Glutamatergic neuron (in vitro differentiated cells): ENCODE measurements around the gene LAMB1. TPM values are rescaled to one million over a fixed set of nuclear protein-coding genes. Genes with fewer than 3 reads are reported as not detected.

Experiments
- DNase-seq: peaks from one replicate; pipeline ENCODE4 v3.0.0; 2022
- H3K27ac Mint-ChIP-seq: one replicate; pipeline ENCODE4 v1.8.0; 2020; ENCODE audit warnings: mild to moderate bottlenecking, mixed read lengths, inconsistent platforms; ENCODE audit not compliant: unreplicated experiment
- H3K27me3 Mint-ChIP-seq: one replicate; pipeline ENCODE4 v1.8.0; 2020; ENCODE audit warnings: mild to moderate bottlenecking, moderate library complexity, mixed read lengths, inconsistent platforms; ENCODE audit not compliant: unreplicated experiment
- H3K36me3 Mint-ChIP-seq: one replicate; pipeline ENCODE4 v1.8.0; 2020; ENCODE audit warnings: mild to moderate bottlenecking, mixed read lengths, inconsistent platforms; ENCODE audit not compliant: unreplicated experiment
- H3K4me1 Mint-ChIP-seq: one replicate; pipeline ENCODE4 v1.8.0; 2020; ENCODE audit warnings: mild to moderate bottlenecking, low read depth, mixed read lengths, inconsistent platforms; ENCODE audit not compliant: unreplicated experiment
- H3K4me3 Mint-ChIP-seq: one replicate; pipeline ENCODE4 v1.8.0; 2020; ENCODE audit warnings: mild to moderate bottlenecking, mixed read lengths, inconsistent platforms; ENCODE audit not compliant: unreplicated experiment
- H3K9me3 Mint-ChIP-seq: one replicate; pipeline ENCODE4 v1.8.0; 2020; ENCODE audit warnings: mild to moderate bottlenecking, moderate library complexity, mixed read lengths, inconsistent platforms; ENCODE audit not compliant: unreplicated experiment
- total RNA-seq: library from RNA; stranded (reverse); fragmentation: NEBNext Ultra II Directional; extraction: Animal tissue kit (Norgen Biotek cat#: 25700); gene quantifications from one replicate; pipeline ENCODE4 v1.2.1, GENCODE V29; 2021; ENCODE audit not compliant: unreplicated experiment
- TF ChIP-seq, protein P1 (sequence below): fragments of 200-600 bp; sonication (generic); IDR thresholded peaks from one replicate; pipeline ENCODE4 v1.5.0; 2021; ENCODE audit not compliant: partially characterized antibody, unreplicated experiment

The LAMB1 gene
- total RNA-seq, 1 donor from 2014 or later, result 326 TPM

DNA sequence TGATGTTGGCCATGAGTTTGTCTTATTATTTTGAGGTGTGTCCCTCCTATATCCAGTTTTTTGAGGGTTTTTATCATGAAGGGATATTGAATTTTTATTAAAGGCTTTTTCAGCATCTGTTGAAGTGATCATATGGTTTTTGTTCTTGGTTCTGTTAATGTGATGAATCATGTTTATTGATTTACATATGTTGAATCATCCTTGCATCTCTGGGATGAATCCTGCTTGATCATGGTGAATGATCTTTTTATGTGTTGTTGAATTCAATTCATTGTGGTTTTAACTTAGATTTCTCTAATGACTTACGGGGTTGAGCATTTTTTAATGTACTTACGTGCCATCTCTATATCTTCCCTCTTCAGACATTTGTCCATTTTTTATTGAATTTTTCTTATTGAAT is 89.1 kb downstream of the LAMB1 start:
- Mint-ChIP-seq H3K27ac (peak overlapping the region; percentile 77), H3K27me3 (no peaks in the 10 kb centered on the region), H3K4me1 (peaks cover 14% of the 10 kb centered on the region), H3K36me3 (peaks cover 5% of the 10 kb centered on the region), H3K9me3 (no peaks in the 10 kb centered on the region), H3K4me3 (no peak overlapping the region)
- TF ChIP-seq, protein P1, sequence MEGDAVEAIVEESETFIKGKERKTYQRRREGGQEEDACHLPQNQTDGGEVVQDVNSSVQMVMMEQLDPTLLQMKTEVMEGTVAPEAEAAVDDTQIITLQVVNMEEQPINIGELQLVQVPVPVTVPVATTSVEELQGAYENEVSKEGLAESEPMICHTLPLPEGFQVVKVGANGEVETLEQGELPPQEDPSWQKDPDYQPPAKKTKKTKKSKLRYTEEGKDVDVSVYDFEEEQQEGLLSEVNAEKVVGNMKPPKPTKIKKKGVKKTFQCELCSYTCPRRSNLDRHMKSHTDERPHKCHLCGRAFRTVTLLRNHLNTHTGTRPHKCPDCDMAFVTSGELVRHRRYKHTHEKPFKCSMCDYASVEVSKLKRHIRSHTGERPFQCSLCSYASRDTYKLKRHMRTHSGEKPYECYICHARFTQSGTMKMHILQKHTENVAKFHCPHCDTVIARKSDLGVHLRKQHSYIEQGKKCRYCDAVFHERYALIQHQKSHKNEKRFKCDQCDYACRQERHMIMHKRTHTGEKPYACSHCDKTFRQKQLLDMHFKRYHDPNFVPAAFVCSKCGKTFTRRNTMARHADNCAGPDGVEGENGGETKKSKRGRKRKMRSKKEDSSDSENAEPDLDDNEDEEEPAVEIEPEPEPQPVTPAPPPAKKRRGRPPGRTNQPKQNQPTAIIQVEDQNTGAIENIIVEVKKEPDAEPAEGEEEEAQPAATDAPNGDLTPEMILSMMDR, result no peak
- DNase-seq, result no peak

DNA sequence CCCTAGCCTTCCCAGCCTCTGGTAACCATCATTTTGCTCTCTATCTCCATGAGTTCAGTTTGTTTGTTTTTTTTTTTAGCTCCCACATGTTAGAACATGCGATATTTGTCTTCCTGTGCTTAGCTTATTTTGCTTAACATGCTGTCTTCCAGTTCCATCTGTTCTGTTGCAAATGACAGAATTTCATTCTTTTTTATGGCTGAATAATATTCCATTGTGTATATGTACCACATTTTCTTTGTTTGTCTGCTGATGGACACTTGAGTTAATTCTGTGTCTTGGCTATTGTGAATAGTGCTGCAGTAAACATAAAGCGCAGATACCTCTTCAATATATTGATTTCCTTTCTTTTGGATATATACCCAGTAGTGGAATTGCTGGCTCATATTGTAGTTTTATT is 91.0 kb downstream of the LAMB1 start:
- no peak for DNase-seq
- Mint-ChIP-seq H3K27me3 (no peaks in the 10 kb centered on the region), H3K9me3 (no peaks in the 10 kb centered on the region), H3K27ac (no peak overlapping the region), H3K4me3 (no peak overlapping the region), H3K36me3 (peaks cover 5% of the 10 kb centered on the region), H3K4me1 (peaks cover 7% of the 10 kb centered on the region)
- TF ChIP-seq, protein P1, result no peak

DNA sequence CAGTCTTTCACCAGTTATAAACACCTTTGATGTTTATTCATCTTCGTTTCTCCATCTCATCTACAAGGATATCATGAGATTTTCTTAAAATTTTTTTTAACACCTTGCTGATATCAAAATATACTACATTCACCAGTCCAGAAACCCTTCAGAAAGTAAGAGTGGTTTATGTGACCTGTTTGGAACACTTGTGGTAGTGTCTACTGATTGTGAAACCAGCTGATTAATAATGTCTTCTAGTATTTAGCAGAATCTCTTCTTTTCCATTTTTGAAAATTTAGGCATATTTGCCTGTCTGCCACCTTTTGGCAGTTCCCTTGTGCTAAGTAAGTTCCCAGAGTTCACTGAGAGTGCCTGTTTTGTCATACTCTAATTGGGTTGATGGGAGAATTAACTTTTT is 93.5 kb downstream of the LAMB1 start:
- DNase-seq, result no peak
- peaks cover 5% of the 10 kb centered on the region for H3K36me3 Mint-ChIP-seq
- H3K4me3 Mint-ChIP-seq, result no peak overlapping the region
- peaks cover 10% of the 10 kb centered on the region for H3K4me1 Mint-ChIP-seq
- TF ChIP-seq, protein P1, result no peak
- no peaks in the 10 kb centered on the region for H3K9me3 Mint-ChIP-seq
- H3K27ac Mint-ChIP-seq, result no peak overlapping the region
- no peaks in the 10 kb centered on the region for H3K27me3 Mint-ChIP-seq

DNA sequence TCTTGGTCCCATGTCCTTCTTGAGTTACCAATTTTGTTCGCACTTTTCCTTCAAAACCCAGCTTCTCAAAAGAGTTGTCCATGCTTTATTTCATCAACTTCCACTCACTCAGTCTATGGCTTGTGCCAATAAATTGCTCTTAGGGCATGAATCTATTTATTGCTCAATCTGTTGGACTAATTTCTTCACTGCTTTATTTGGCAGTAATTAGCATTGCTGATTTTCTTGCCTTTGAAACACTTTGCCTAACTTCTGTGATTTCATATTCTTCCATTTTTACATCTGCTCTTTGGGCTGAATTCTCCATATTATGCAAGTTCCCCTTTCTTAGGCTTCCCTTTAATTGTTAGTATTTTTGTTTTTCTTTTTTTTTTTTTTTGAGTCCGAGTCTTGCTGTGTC is 95.2 kb downstream of the LAMB1 start:
- Mint-ChIP-seq H3K27me3 (no peaks in the 10 kb centered on the region), H3K9me3 (no peaks in the 10 kb centered on the region), H3K4me3 (no peak overlapping the region), H3K4me1 (peaks cover 3% of the 10 kb centered on the region), H3K36me3 (peaks cover 5% of the 10 kb centered on the region), H3K27ac (no peak overlapping the region)
- TF ChIP-seq, protein P1, result no peak
- DNase-seq, result no peak

DNA sequence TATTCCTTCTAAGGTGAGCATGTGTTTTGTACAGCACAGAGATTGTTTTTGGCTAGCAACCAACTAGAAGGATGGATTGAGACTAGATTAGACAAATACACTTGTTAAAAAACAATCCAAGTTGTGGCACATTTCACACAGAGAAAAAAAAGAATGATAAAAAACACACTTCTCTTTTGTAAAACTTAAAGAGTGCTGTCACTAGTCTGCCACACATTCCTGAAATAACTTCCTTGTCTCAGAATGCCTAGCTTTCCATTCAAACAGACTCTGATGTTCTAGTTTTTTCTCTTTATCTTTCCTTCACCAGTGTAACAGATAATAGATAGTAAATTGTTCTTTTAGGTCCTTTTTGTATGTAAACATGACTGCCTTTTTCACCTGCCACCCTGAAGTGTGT is 100.6 kb downstream of the LAMB1 start:
- no peak for DNase-seq
- no peaks in the 10 kb centered on the region for H3K36me3 Mint-ChIP-seq
- no peaks in the 10 kb centered on the region for H3K27me3 Mint-ChIP-seq
- TF ChIP-seq, protein P1, result no peak
- H3K4me3 Mint-ChIP-seq, result no peak overlapping the region
- H3K27ac Mint-ChIP-seq, result no peak overlapping the region
- peaks cover 3% of the 10 kb centered on the region for H3K4me1 Mint-ChIP-seq
- no peaks in the 10 kb centered on the region for H3K9me3 Mint-ChIP-seq
